ENCODE results near the gene ARHGEF40.

The ARHGEF40 gene

GRCh38 chr14:21107283-21107800, 37.2 kb downstream of the ARHGEF40 start:
- peak overlapping the region; percentile 53 for H3K27ac ChIP-seq (ENCODE audit: low read length)
- no peaks in the 10 kb centered on the region for H3K36me3 ChIP-seq (ENCODE audit: control insufficient read depth in 2 of 2, insufficient read depth in 2 of 2, low read length in 2 of 2)
- H3K9ac ChIP-seq (ENCODE audit: low read length in 2 of 2) = no peak overlapping the region
- no peak overlapping the region for H3K4me3 ChIP-seq (ENCODE audit: low read length in 2 of 2)
- H3K9me3 ChIP-seq (ENCODE audit: control insufficient read depth in 2 of 2, low read length in 2 of 2) = no peaks in the 10 kb centered on the region
- no peaks in the 10 kb centered on the region for H3K27me3 ChIP-seq (ENCODE audit: control insufficient read depth in 1 of 2, insufficient read depth in 2 of 2, low read length in 2 of 2)
- H3K4me1 ChIP-seq (ENCODE audit: control insufficient read depth, insufficient read depth, low read length) = peaks cover 28% of the 10 kb centered on the region

GRCh38 chr14:21108791-21109190, 38.7 kb downstream of the ARHGEF40 start:
- H3K27ac ChIP-seq (ENCODE audit: low read length) = no peak overlapping the region

GRCh38 chr14:21109377-21110138, 39.5 kb downstream of the ARHGEF40 start:
- Histone ChIP-seq H3K4me1 (ENCODE audit: control insufficient read depth, insufficient read depth, low read length) (peaks cover 14% of the 10 kb centered on the region), H3K9me3 (ENCODE audit: control insufficient read depth in 2 of 2, low read length in 2 of 2) (no peaks in the 10 kb centered on the region), H3K4me3 (ENCODE audit: low read length in 2 of 2) (no peak overlapping the region), H3K9ac (ENCODE audit: low read length in 2 of 2) (no peak overlapping the region), H3K27ac (ENCODE audit: low read length) (no peak overlapping the region), H3K36me3 (ENCODE audit: control insufficient read depth in 2 of 2, insufficient read depth in 2 of 2, low read length in 2 of 2) (no peaks in the 10 kb centered on the region), H3K27me3 (ENCODE audit: control insufficient read depth in 1 of 2, insufficient read depth in 2 of 2, low read length in 2 of 2) (no peaks in the 10 kb centered on the region)

More at GRCh38 chr14:21108791-21109190, 38.7 kb downstream of the ARHGEF40 start:
- H3K9ac ChIP-seq (ENCODE audit: low read length in 2 of 2) = no peak overlapping the region
- H3K4me3 ChIP-seq (ENCODE audit: low read length in 2 of 2) = no peak overlapping the region
- no peaks in the 10 kb centered on the region for H3K27me3 ChIP-seq (ENCODE audit: control insufficient read depth in 1 of 2, insufficient read depth in 2 of 2, low read length in 2 of 2)
- H3K9me3 ChIP-seq (ENCODE audit: control insufficient read depth in 2 of 2, low read length in 2 of 2) = no peaks in the 10 kb centered on the region
- H3K4me1 ChIP-seq (ENCODE audit: control insufficient read depth, insufficient read depth, low read length) = peaks cover 20% of the 10 kb centered on the region
- H3K36me3 ChIP-seq (ENCODE audit: control insufficient read depth in 2 of 2, insufficient read depth in 2 of 2, low read length in 2 of 2) = no peaks in the 10 kb centered on the region

- Histone ChIP-seq H3K27me3 (ENCODE audit: control insufficient read depth in 1 of 2, insufficient read depth in 2 of 2, low read length in 2 of 2) (no peaks in the 10 kb centered on the region), H3K9ac (ENCODE audit: low read length in 2 of 2) (no peak overlapping the region), H3K36me3 (ENCODE audit: control insufficient read depth in 2 of 2, insufficient read depth in 2 of 2, low read length in 2 of 2) (no peaks in the 10 kb centered on the region), H3K27ac (ENCODE audit: low read length) (no peak overlapping the region), H3K4me3 (ENCODE audit: low read length in 2 of 2) (no peak overlapping the region), H3K9me3 (ENCODE audit: control insufficient read depth in 2 of 2, low read length in 2 of 2) (no peaks in the 10 kb centered on the region), H3K4me1 (ENCODE audit: control insufficient read depth, insufficient read depth, low read length) (no peaks in the 10 kb centered on the region)
Measured at GRCh38 chr14:21112255-21112654, 42.2 kb downstream of the ARHGEF40 start.

GRCh38 chr14:21113369-21113768, 43.3 kb downstream of the ARHGEF40 start:
- no peak overlapping the region for H3K4me3 ChIP-seq (ENCODE audit: low read length in 2 of 2)
- H3K9ac ChIP-seq (ENCODE audit: low read length in 2 of 2) = no peak overlapping the region
- H3K4me1 ChIP-seq (ENCODE audit: control insufficient read depth, insufficient read depth, low read length) = no peaks in the 10 kb centered on the region
- no peaks in the 10 kb centered on the region for H3K36me3 ChIP-seq (ENCODE audit: control insufficient read depth in 2 of 2, insufficient read depth in 2 of 2, low read length in 2 of 2)
- no peaks in the 10 kb centered on the region for H3K9me3 ChIP-seq (ENCODE audit: control insufficient read depth in 2 of 2, low read length in 2 of 2)
- H3K27ac ChIP-seq (ENCODE audit: low read length) = no peak overlapping the region
- no peaks in the 10 kb centered on the region for H3K27me3 ChIP-seq (ENCODE audit: control insufficient read depth in 1 of 2, insufficient read depth in 2 of 2, low read length in 2 of 2)

GRCh38 chr14:21118933-21119332, 48.8 kb downstream of the ARHGEF40 start:
- H3K4me3 ChIP-seq (ENCODE audit: low read length in 2 of 2) = no peak overlapping the region
- no peaks in the 10 kb centered on the region for H3K9me3 ChIP-seq (ENCODE audit: control insufficient read depth in 2 of 2, low read length in 2 of 2)
- no peaks in the 10 kb centered on the region for H3K27me3 ChIP-seq (ENCODE audit: control insufficient read depth in 1 of 2, insufficient read depth in 2 of 2, low read length in 2 of 2)
- H3K36me3 ChIP-seq (ENCODE audit: control insufficient read depth in 2 of 2, insufficient read depth in 2 of 2, low read length in 2 of 2) = no peaks in the 10 kb centered on the region
- H3K27ac ChIP-seq (ENCODE audit: low read length) = no peak overlapping the region
- H3K9ac ChIP-seq (ENCODE audit: low read length in 2 of 2) = no peak overlapping the region
- H3K4me1 ChIP-seq (ENCODE audit: control insufficient read depth, insufficient read depth, low read length) = no peaks in the 10 kb centered on the region

- H3K9ac ChIP-seq (ENCODE audit: low read length in 2 of 2) = no peak overlapping the region
Measured at GRCh38 chr14:21120686-21121085, 50.6 kb downstream of the ARHGEF40 start.

GRCh38 chr14:21121122-21121521, 51.0 kb downstream of the ARHGEF40 start:
- Histone ChIP-seq H3K9me3 (ENCODE audit: control insufficient read depth in 2 of 2, low read length in 2 of 2) (no peaks in the 10 kb centered on the region), H3K27me3 (ENCODE audit: control insufficient read depth in 1 of 2, insufficient read depth in 2 of 2, low read length in 2 of 2) (no peaks in the 10 kb centered on the region), H3K9ac (ENCODE audit: low read length in 2 of 2) (no peak overlapping the region), H3K27ac (ENCODE audit: low read length) (no peak overlapping the region), H3K4me1 (ENCODE audit: control insufficient read depth, insufficient read depth, low read length) (no peaks in the 10 kb centered on the region), H3K4me3 (ENCODE audit: low read length in 2 of 2) (no peak overlapping the region), H3K36me3 (ENCODE audit: control insufficient read depth in 2 of 2, insufficient read depth in 2 of 2, low read length in 2 of 2) (no peaks in the 10 kb centered on the region)

More at GRCh38 chr14:21120686-21121085, 50.6 kb downstream of the ARHGEF40 start:
- Histone ChIP-seq H3K4me3 (ENCODE audit: low read length in 2 of 2) (no peak overlapping the region), H3K9me3 (ENCODE audit: control insufficient read depth in 2 of 2, low read length in 2 of 2) (no peaks in the 10 kb centered on the region), H3K4me1 (ENCODE audit: control insufficient read depth, insufficient read depth, low read length) (no peaks in the 10 kb centered on the region), H3K36me3 (ENCODE audit: control insufficient read depth in 2 of 2, insufficient read depth in 2 of 2, low read length in 2 of 2) (no peaks in the 10 kb centered on the region), H3K27me3 (ENCODE audit: control insufficient read depth in 1 of 2, insufficient read depth in 2 of 2, low read length in 2 of 2) (no peaks in the 10 kb centered on the region), H3K27ac (ENCODE audit: low read length) (no peak overlapping the region)

GRCh38 chr14:21123429-21123828, 53.3 kb downstream of the ARHGEF40 start:
- no peak overlapping the region for H3K9ac ChIP-seq (ENCODE audit: low read length in 2 of 2)
- no peaks in the 10 kb centered on the region for H3K27me3 ChIP-seq (ENCODE audit: control insufficient read depth in 1 of 2, insufficient read depth in 2 of 2, low read length in 2 of 2)
- no peaks in the 10 kb centered on the region for H3K36me3 ChIP-seq (ENCODE audit: control insufficient read depth in 2 of 2, insufficient read depth in 2 of 2, low read length in 2 of 2)
- H3K4me1 ChIP-seq (ENCODE audit: control insufficient read depth, insufficient read depth, low read length) = no peaks in the 10 kb centered on the region
- no peak overlapping the region for H3K4me3 ChIP-seq (ENCODE audit: low read length in 2 of 2)
- H3K9me3 ChIP-seq (ENCODE audit: control insufficient read depth in 2 of 2, low read length in 2 of 2) = no peaks in the 10 kb centered on the region
- no peak overlapping the region for H3K27ac ChIP-seq (ENCODE audit: low read length)

- no peaks in the 10 kb centered on the region for H3K9me3 ChIP-seq (ENCODE audit: control insufficient read depth in 2 of 2, low read length in 2 of 2)
Measured at GRCh38 chr14:21133901-21134300, 63.8 kb downstream of the ARHGEF40 start.

GRCh38 chr14:21136024-21136423, 65.9 kb downstream of the ARHGEF40 start:
- no peak overlapping the region for H3K27ac ChIP-seq (ENCODE audit: low read length)
- H3K4me1 ChIP-seq (ENCODE audit: control insufficient read depth, insufficient read depth, low read length) = no peaks in the 10 kb centered on the region

More at GRCh38 chr14:21133901-21134300, 63.8 kb downstream of the ARHGEF40 start:
- H3K9ac ChIP-seq (ENCODE audit: low read length in 2 of 2) = no peak overlapping the region
- H3K4me1 ChIP-seq (ENCODE audit: control insufficient read depth, insufficient read depth, low read length) = no peaks in the 10 kb centered on the region
- H3K27ac ChIP-seq (ENCODE audit: low read length) = no peak overlapping the region
- no peaks in the 10 kb centered on the region for H3K36me3 ChIP-seq (ENCODE audit: control insufficient read depth in 2 of 2, insufficient read depth in 2 of 2, low read length in 2 of 2)
- H3K27me3 ChIP-seq (ENCODE audit: control insufficient read depth in 1 of 2, insufficient read depth in 2 of 2, low read length in 2 of 2) = no peaks in the 10 kb centered on the region
- no peak overlapping the region for H3K4me3 ChIP-seq (ENCODE audit: low read length in 2 of 2)

More at GRCh38 chr14:21136024-21136423, 65.9 kb downstream of the ARHGEF40 start:
- no peaks in the 10 kb centered on the region for H3K27me3 ChIP-seq (ENCODE audit: control insufficient read depth in 1 of 2, insufficient read depth in 2 of 2, low read length in 2 of 2)
- no peaks in the 10 kb centered on the region for H3K9me3 ChIP-seq (ENCODE audit: control insufficient read depth in 2 of 2, low read length in 2 of 2)
- no peak overlapping the region for H3K9ac ChIP-seq (ENCODE audit: low read length in 2 of 2)
- no peaks in the 10 kb centered on the region for H3K36me3 ChIP-seq (ENCODE audit: control insufficient read depth in 2 of 2, insufficient read depth in 2 of 2, low read length in 2 of 2)
- no peak overlapping the region for H3K4me3 ChIP-seq (ENCODE audit: low read length in 2 of 2)

Measured in stomach smooth muscle (tissue), 2 donors.